HG02938 (cell line): ENCODE data around the gene PNPLA8.
"Not testable (repeated sequence)": the region's sequence is repeated elsewhere in the genome, so short reads cannot be mapped to it uniquely, and the experiment has no call there.

Experiments
- ATAC-seq: cut with Tn5 transposase; IDR thresholded peaks from one replicate; pipeline ENCODE4 v1.9.1; 2021; ENCODE audit warnings: mild to moderate bottlenecking, moderate library complexity; ENCODE audit not compliant: unreplicated experiment

PNPLA8 gene

GRCh38 chr7:108480311-108480710, 45.6 kb downstream of the PNPLA8 start:
- no peak for ATAC-seq

GRCh38 chr7:108479751-108480150, 46.2 kb downstream of the PNPLA8 start:
- no peak for ATAC-seq

GRCh38 chr7:108479118-108479517, 46.8 kb downstream of the PNPLA8 start:
- ATAC-seq = no peak

- no peak for ATAC-seq
Observed at GRCh38 chr7:108468246-108468645, 57.7 kb downstream of the PNPLA8 start.

DNA sequence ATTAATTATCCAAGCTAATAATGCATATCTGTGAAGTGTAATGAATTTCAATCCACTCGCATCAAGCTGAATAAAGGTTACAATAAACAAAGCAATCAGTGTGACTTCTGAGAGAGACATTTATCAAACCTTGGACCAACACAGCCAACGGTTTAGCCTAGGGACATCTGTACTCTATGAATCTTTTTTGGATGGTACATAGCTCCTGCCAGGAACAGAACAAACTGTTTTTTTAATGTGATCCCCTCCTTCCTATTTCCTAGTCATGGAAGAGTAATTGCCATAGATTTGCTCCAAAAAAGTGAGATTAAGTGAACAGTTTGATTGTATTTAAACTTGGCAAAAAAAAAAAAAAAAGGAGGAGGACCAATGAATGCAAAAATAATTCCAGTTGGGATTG, 58.5 kb downstream of the PNPLA8 start:
- no peak for ATAC-seq

DNA sequence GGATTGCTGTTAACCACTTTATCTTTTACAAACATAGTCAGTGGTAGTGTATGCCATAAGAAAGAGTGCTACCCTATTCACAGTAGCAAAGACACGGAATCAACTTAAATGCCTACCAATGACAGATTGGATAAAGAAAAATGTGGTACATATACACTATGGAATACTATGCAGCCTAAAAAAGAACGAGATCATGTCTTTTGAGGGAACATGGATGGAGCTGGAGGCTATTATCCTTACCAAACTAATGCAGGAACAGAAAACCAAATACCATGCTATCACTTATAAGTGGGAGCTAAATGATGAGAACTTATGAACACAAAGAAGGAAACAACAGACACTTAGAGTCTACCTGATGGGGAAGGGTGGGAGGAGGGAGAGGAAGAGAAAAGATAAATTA, 59.6 kb downstream of the PNPLA8 start:
- ATAC-seq = not testable (repeated sequence)

DNA sequence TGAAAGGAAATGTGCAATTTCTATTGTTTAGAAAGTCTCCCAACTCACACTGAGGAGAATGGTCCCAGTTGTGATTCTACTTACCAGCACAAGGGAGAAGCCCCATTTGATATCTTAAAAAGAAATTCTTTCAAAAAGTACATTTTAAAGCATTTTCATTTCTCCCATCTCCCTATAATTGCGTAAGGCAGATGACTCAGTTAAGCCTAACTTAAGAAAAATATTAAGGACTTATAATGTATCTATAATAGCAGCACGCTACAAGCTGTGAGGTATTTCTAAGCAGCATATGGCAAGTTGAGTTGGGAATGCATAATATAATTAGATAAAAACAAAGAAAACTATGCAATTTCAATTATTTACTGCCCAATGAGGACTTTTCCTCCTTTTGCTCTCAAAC, 61.2 kb downstream of the PNPLA8 start:
- no peak for ATAC-seq

GRCh38 chr7:108463613-108464012, 62.3 kb downstream of the PNPLA8 start:
- ATAC-seq = no peak

GRCh38 chr7:108461840-108462239, 64.1 kb downstream of the PNPLA8 start:
- no peak for ATAC-seq

GRCh38 chr7:108460964-108461363, 65.0 kb downstream of the PNPLA8 start:
- ATAC-seq = no peak

- no peak for ATAC-seq
Observed at GRCh38 chr7:108459922-108460551, 65.9 kb downstream of the PNPLA8 start.

DNA sequence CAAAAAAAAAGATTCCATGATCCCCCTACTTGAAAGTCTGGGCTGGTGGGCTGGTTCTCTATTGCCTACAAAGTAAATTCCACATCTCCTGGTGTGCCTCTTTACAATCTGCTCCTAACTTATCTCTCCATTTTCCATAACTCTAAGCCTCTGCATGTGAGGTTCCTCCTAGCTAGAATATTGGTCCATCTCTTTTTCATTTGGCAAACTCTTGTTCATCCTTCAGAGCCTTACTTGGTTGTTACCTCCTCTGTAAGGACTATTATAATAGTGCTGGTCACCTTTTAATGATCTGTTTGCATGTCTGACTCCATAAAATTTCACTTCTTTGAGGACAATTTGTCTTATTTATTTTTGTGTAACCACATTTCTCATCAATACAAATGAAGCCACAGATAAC, 68.1 kb downstream of the PNPLA8 start:
- no peak for ATAC-seq

DNA sequence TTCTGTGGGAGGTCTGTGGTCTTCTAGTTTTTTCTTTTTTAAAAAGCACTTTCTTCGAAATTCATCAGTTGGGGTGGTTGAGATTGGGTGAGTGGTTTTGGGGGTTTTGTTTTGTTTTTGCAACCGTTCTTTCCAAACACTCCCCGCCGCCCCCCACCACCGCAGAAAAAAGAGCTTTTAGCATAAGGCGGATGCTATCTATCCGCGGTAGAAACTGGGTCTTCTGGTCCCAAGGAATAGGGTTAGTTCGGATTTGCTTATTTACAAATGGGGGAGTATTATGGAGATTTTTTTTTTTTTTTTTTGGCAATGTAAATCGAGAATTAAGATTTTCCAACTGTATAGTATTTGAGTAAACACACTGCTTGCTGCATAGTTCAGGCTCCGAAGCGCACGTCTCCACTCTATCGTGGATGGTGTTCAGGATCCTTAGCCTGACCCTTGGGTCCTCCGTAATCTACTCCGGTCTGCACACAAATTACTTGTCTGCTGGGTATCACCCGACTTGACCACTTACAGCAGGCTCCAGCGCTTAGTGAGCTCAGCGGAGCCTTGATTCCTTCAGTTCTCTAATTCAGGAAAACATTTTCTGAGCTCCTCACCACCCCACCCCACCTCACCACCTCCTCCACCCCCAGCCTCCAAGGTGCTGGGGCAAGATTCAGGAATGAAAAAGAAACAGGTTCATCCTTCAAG, 68.9 kb downstream of the PNPLA8 start:
- ATAC-seq = no peak

DNA sequence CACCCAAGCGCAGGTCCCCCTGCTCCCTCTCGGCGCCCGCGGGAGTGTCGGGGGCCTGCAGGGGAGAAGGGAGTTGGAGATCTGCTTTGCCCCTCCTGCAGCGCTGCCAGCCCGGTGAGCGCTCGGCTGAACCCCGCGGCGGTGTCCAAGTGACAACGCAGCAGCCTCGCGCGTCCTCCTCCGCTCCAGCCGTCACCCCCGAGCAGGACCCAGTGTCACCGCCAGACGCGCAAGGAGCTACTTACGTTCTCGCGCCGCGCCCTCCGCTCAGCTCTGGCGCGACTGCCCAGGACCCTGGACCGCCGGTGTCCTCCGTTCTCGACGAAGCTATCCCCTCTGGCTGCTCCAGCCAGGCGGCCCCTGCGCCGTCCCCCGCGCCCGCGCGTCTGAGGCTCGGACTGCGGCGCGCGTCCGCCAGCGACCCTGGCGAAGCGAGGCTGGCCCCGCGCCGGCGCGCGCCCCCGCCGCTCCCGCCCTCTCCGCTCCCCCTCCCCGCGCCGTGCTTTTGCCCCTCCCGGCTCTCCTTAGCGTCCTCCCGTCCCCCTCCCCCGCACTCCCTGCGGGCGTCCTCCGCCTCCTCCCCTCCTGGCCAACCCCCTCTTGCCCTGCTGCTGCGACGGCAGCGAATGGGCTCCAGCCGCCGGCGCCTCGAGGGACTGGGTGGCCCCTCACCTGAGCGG, 69.8 kb downstream of the PNPLA8 start, which contains the start of gene NRCAM:
Gene NRCAM, minus strand, starts transcription at position 439 of the 680 bp plus-strand sequence. CDS start 216,372 bp downstream, outside the sequence.
- no peak for ATAC-seq

- ATAC-seq = no peak
Observed at GRCh38 chr7:108455551-108455997, 70.4 kb downstream of the PNPLA8 start.

GRCh38 chr7:108454674-108455550, 71.0 kb downstream of the PNPLA8 start:
- ATAC-seq = no peak

DNA sequence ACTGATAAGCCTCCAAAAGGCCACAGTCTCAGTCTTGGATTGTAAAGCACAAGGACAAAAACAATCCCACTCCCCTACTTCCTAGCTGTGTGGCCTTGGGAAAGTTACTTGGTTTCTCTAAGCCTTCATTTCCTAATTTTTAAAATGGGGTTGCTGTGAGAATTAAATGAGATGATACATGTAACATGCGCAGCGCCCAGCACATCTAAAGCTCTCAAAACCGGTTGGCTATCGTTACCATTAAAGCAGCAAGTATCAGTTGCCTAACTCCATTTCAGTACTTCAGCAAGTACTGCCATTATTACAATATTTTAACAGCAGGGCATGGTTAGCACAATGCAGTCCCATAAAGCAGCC, 71.6 kb downstream of the PNPLA8 start:
- ATAC-seq = no peak

- ATAC-seq = no peak
Observed at GRCh38 chr7:108453320-108453719, 72.6 kb downstream of the PNPLA8 start.

DNA sequence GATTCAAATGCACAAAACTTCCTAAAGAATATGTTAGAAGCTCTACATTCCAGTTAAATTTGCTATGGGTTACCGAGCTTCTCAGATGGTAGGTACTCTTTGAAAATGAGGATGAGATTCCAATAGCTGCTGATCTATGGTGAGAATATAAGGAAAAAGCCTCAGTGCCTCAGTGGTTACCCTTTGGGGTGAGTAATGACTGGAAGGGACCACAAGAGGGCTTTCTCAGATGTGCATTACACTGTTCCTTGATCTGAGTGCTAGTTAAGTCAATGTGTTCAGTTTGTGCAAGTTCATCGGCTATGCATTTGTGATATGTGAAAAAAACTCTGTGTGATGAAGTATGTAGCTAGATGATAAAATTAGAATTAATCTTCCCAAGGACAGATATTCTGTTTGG, 73.2 kb downstream of the PNPLA8 start:
- no peak for ATAC-seq

GRCh38 chr7:108451296-108451848, 74.6 kb downstream of the PNPLA8 start:
- no peak for ATAC-seq

DNA sequence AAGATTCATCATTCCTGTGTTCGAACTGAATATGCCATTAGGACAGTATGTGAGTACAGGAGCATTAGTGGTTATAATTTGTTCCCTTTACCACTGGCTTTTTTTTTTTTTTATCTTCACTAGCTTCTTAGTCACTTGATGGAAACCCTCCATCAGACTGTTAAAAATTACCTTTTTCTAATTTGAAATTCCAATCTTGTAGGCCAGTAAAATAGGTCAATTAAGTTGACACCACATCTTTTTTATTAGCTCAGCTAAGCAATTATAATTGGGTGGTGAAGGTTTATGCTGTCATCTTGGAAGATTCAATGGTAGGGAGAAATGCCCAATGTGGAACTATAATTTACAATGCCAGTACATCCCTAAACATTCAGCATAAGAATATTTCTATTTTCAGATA, 75.8 kb downstream of the PNPLA8 start:
- no peak for ATAC-seq
